Motor neuron (in vitro differentiated cells): Measurements from ENCODE around the gene CST3. TPM values are rescaled to one million over a fixed set of nuclear protein-coding genes. Genes with fewer than 3 reads are reported as not detected.

ENCODE experiments used
- total RNA-seq, 8 experiments: library from RNA; unstranded; fragments of 300-600 nt; gene quantifications; 2 replicates each; pipeline versions ENCODE4 v1.2.3 to v1.2.4, GENCODE V29; 2022

CST3 gene
- total RNA-seq, 8 experiments from 2014 or later = 50.2 to 1,751 (median 154) TPM

Other genes with a start within 250 kb of the CST3 start
- gene NAPB, start 216.5 kb downstream of the CST3 start, total RNA-seq = 10 to 100 TPM; 26.9 to 61.4 (median 42.7) TPM
- not detected for gene CSTL1, start 198.3 kb downstream of the CST3 start, total RNA-seq
- not detected for gene CST11, start 185.1 kb downstream of the CST3 start, total RNA-seq
- gene CST8, start 146.8 kb downstream of the CST3 start, total RNA-seq = not detected
- not detected for gene CST9L, start 69.5 kb downstream of the CST3 start, total RNA-seq
- under 1 TPM in 5 of 8 experiments, not detected in 3; 0.17 to 0.54 (median 0.38) TPM for gene CST9, start 32.0 kb downstream of the CST3 start, total RNA-seq
- not detected for gene CST4, start 51.1 kb upstream of the CST3 start, total RNA-seq
- not detected for gene CST1, start 113.0 kb upstream of the CST3 start, total RNA-seq
- 1 to 10 TPM in 1 of 8 experiments, under 1 TPM in 1, not detected in 6; 0.29 to 1.6 TPM for gene CST2, start 188.8 kb upstream of the CST3 start, total RNA-seq
- gene CST5, start 241.8 kb upstream of the CST3 start, total RNA-seq = not detected